Neural cell (in vitro differentiated cells): ENCODE measurements around the gene CCL1.

Experiments used
- EP300 ChIP-seq: fragments of 450-650 bp; conservative IDR thresholded peaks from 2 replicates; pipeline ENCODE4 v1.6.1; 2014; ENCODE audit warnings: antibody characterized with exemption, mild to moderate bottlenecking, moderate library complexity; ENCODE audit not compliant: poor library complexity, severe bottlenecking
- EZH2 ChIP-seq: fragments of 200-600, 300-800 bp; shearing (Covaris generic), sonication (generic); IDR thresholded peaks from 2 replicates; pipeline ENCODE4 v1.6.1; 2014; ENCODE audit warnings: antibody characterized with exemption, low read length, borderline replicate concordance, mild to moderate bottlenecking; ENCODE audit not compliant: insufficient read depth, poor library complexity, severe bottlenecking
- POLR2AphosphoS5 ChIP-seq: IDR thresholded peaks from 2 replicates; pipeline ENCODE4 v1.6.1; 2012
- RAD21 ChIP-seq: fragments of 450-650 bp; conservative IDR thresholded peaks from 2 replicates; pipeline ENCODE4 v1.6.1; 2014; ENCODE audit warnings: antibody characterized with exemption, mild to moderate bottlenecking, moderate library complexity
- REST ChIP-seq: IDR thresholded peaks from 2 replicates; pipeline ENCODE4 v1.6.1; 2012; ENCODE audit warnings: borderline replicate concordance
- SMC3 ChIP-seq: fragments of 450-650 bp; conservative IDR thresholded peaks from 2 replicates; pipeline ENCODE4 v1.6.1; 2014; ENCODE audit warnings: antibody characterized with exemption, mild to moderate bottlenecking, moderate library complexity; ENCODE audit not compliant: poor library complexity
- TAF1 ChIP-seq: IDR thresholded peaks from 2 replicates; pipeline ENCODE4 v1.6.1; 2012; ENCODE audit warnings: low read depth
- TF ChIP-seq, protein P1 (sequence below): fragments of 450-650 bp; IDR thresholded peaks from 2 replicates; pipeline ENCODE4 v1.5.1; 2014; ENCODE audit warnings: antibody characterized with exemption, mild to moderate bottlenecking, moderate library complexity; ENCODE audit not compliant: poor library complexity, severe bottlenecking

GRCh38 chr17:34371405-34372100 is 8.5 kb upstream of the CCL1 start:
- TF ChIP-seq, protein P1, sequence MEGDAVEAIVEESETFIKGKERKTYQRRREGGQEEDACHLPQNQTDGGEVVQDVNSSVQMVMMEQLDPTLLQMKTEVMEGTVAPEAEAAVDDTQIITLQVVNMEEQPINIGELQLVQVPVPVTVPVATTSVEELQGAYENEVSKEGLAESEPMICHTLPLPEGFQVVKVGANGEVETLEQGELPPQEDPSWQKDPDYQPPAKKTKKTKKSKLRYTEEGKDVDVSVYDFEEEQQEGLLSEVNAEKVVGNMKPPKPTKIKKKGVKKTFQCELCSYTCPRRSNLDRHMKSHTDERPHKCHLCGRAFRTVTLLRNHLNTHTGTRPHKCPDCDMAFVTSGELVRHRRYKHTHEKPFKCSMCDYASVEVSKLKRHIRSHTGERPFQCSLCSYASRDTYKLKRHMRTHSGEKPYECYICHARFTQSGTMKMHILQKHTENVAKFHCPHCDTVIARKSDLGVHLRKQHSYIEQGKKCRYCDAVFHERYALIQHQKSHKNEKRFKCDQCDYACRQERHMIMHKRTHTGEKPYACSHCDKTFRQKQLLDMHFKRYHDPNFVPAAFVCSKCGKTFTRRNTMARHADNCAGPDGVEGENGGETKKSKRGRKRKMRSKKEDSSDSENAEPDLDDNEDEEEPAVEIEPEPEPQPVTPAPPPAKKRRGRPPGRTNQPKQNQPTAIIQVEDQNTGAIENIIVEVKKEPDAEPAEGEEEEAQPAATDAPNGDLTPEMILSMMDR: no peak
- TF ChIP-seq EZH2 (no peak), TAF1 (no peak), SMC3 (no peak), REST (no peak), EP300 (no peak), POLR2AphosphoS5 (no peak), RAD21 (no peak)
